HS-27A (cell line): Measurements from ENCODE around the gene RPIA.
A peak's percentile ranks its signal among the peaks of the same experiment; 100 is the strongest.
"Not testable (repeated sequence)": the region's sequence is repeated elsewhere in the genome, so short reads cannot be mapped to it uniquely, and the experiment has no call there.

Experiments
- DNase-seq: peaks from one replicate; pipeline ENCODE4 v3.0.0-alpha.2; 2012; ENCODE audit warnings: low read depth, missing footprints

RPIA gene

DNA sequence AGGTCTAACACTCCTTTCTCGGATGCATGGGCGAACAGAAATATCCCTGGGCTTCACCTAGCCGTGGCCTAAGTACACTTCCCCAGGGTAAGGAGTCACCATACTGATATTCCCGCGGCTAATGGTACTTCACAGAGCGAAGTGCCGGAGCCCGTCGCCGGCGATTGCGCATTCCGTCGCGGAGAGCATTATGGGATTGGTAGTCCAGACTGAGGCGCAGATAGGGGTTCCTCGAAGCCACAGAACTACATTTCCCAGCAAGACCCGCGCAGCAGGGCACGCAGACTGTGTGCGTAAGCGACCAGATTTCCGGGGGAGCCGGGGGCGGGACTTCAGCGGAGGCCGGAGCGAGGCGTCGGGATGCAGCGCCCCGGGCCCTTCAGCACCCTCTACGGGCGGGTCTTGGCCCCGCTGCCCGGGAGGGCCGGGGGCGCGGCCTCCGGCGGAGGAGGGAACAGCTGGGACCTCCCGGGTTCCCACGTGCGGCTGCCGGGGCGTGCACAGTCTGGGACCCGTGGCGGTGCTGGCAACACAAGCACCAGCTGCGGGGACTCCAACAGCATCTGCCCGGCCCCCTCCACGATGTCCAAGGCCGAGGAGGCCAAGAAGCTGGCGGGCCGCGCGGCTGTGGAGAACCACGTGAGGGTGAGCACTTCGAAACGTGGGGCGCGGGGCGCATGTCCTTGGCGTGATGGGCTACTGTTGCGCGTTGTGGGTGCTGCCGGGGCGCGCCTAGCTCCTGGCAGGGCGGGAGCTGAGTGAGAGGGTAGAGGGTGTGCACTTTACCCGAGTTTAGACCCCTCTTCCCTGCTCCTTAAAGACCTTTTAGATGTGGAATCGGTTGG lies at the start of gene RPIA:
TSS of gene RPIA (plus strand) at position 335 of the 845 bp plus-strand sequence. CDS start at position 361, 26 bp downstream.
- DNase-seq: peak; percentile 86

DNA sequence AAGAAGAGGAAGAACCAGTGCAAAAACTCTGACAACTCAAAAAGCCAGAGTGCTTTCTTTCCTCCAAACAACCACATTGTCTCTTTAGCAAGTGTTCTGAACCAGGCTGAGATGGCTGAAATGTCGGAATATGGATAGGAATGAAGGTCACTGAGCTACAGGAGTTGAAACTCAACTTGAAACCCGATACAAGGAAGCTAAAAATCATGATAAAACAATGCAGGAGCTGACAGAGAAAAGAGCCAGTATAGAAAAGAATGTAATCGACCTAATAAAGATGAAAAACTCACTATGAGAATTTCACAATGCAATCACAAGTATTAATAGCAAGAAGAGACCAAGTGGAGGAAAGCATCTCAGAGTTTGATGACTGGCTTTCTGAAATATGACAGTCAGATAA lies 49.2 kb upstream of the RPIA start:
- DNase-seq: no peak

DNA sequence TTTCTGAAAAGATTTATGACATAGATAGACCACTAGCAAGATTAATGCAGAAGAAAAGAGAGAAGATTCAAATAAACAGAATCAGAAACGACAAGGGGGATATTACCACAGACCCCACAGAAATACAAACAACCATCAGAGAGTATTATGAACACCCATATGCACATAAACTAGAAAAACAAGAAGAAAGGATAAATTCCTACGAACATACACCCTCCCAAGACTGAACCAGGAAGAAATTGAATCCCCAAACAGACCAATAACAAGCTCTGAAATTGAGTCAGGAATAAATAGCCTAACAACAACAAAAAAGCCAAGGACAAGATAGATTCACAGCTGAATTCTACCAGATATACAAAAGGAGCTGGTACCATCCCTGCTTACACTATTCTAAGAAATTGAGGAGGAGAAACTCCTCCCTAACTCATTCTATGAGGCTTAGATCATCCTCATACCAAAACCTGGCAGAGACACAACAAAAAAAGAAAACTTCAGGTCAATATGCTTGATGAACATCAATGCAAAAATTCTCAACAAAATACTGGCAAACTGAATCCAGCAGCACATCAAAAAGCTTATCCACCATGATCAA lies 46.1 kb upstream of the RPIA start:
- DNase-seq: not testable (repeated sequence)

DNA sequence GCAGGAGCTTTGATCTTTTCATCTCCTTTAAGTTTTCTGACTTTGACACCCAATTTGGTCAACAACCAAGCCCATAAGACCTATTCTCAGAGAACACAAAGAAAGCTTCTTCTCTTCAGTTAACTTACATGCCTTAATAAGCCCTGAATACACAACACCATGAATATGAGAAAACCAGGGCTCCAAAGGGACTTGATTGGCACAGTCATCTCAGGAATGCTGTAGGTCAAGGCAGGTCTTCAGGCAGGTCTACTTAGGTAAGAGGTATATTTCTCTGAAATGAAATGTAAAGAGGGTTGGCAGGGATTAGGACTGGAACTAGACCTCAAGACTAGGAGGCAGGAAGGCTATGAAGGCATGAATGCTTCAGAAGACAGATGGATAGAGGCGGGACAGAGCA lies 39.8 kb upstream of the RPIA start:
- no peak for DNase-seq

DNA sequence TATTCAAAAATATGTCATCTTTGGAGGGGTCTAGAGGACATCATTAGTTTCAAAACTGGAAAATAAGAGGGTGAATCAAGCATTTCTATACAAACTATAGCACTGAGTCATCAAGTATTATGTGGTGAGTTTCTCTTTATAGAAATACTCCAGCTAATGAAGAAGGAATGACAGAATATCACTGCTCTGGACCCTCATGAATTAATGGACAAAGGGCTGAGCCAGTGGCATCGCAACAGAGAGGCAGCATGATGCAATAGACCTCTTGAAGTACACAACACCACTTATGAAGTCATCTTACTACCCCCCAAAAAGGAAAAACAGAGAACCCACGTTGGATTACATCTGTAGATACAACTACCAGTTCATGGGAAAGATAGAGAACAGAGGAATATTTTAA lies 36.8 kb upstream of the RPIA start:
- peak; percentile 35 for DNase-seq

DNA sequence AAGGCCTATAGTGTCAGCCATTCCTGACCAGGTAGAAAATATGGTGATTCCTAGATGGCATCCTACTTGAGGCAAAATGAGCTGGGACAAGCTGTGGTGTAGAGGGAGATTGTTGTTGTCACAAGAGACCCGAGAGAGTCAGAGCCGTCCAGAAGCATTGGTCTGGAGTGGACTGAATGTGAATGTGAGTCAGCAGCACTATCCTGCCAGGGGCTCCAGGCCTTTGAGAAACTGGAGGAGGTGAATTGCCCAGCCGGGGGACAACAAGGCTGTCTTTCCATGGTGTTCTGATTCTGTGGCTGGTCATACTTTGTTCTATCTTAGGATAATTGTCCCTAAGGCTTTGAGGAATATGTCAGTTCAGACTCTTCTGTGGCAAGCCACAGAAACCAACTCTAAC lies 34.8 kb upstream of the RPIA start:
- DNase-seq: no peak

DNA sequence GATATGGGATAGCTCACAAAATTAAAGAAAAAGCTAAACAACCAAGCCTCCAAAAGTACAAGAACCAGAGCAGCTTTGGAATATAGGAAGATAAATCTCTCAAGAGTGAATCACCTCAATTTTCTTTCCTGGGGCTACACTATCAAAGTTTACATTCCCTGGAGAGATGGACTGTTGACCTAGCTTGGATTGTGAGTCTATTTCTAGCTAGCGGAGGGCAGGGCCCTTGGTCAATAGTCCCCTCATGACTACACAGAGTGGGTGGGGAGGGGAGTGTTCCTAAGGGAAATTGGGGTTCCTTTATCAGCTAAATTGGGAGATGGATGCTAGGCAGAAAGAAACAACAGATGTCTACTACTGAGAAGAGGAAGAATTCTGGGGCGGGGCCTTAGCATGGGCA lies 34.3 kb upstream of the RPIA start:
- DNase-seq: no peak

DNA sequence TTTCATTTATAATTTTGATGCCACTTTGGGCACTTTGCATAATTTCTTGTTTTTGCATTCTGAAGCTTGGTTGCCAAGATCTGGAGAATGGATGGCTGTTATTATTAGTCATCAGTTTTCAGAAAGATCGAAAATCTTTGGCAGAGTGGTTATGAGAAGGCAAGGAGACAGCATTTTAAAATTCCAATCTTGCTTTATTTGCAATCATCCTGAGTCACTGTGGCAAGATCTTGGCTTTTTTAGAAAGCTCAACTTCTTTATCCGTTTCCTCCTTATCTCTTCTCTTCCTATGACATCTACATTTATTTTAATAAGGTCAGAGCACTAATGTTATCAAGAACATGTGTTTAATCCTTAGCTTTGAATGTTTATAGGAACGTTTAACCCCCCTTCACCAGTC lies 33.1 kb upstream of the RPIA start:
- DNase-seq: peak; percentile 35

DNA sequence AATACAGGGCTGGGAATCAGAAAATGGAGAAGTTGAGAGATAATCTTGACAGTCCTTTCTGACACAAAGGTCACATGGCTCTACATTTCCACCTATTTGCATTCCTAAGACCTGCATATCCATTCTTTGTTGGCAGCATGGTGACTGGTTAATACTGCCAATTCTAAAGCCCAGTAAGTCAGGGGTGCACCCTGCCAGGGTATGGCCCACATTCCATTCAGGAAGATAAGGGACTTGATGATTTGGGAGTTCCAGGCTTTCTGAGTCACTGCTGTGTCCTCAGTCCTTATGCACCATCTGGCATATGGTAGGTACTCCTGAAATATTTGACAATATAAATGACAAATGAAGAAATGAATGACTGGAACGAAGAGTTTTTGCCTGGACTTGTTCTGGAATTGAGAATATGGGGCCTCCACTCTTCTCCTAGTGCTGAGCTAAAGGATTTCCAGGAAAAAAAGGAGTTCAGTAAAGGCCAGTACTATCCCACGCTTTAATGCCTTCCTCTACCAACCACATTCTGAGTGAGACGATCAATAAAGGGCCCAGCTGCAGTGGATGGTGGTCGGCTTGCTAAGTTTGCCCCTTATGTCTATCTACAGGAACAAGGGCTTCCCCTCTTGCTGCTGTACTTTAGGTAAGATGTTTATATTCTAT lies 32.5 kb upstream of the RPIA start:
- DNase-seq: peak; percentile 60

DNA sequence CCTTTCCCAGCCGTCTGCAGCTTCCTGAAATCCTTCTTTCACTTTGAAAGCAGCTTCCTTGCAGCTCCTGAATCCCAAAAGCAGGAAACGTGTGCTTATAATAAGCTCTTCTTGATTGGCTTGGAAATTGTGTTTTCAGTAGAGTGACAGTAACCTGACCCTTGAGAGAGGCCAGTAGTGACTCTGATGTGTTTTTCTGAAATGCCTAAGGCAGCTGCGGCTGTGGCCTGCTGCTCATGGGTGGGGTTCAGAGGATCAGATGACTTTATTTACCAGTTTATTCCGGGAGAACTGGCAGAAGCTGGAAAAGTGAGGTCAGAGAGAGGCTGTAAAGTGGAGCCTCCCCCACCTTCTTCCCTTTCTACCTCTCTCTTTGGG lies 31.9 kb upstream of the RPIA start:
- DNase-seq: peak; percentile 34

DNA sequence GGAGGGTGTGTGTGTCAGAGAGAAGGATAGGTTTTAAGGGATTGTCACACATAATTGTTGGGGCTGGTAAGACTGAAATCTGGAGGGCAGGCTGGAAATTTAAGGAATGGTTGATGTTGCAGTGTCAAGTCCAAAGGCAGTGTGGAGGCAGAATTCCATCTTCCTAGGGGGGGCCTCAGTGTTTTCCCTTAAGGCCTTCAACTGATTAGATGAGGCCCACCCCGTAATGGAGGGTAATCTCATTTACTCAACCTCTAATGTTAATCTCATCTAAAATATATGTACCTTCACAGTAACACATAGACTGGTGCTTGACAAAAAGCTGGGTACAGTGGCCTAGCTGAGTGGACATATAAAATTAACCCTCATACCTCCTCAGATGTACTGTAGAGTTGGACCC lies 30.9 kb upstream of the RPIA start:
- no peak for DNase-seq

DNA sequence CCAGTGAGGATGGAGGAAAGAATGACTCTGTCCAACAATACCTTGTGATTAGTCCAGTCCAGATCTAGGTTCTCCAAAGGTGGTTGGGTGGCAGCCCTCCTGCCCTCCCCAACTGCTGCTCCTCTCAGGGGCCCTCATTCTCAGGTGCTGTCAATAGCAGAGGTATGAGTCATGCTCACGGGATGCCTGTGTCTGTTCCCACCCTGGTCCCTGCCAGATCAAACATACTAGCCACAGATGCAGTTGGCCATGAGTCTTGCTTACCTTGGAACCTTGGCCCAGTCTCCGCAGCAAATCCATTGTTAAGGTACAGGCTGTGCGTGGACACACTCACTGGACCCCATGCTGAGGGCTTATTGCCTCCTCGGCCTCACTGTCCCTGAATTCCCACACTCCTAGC lies 24.9 kb upstream of the RPIA start:
- DNase-seq: no peak

DNA sequence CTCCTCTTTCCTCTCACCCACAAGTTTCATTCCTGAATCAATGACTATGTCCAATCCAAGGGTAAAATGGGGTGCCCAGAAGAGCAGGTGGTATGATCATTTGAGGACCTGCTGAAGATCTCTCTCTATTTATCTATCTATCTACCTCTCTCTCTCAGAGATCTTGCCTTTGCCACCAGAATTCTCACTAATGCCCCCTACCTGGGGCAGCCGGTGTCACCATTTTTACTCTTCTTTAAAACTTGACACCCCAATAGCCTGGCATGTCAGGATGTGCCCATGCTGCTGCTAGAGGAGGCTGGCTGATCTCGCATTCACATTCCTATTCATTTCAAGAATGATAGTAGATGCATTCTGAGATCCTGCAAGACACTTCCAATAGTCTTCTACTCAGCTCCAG lies 24.3 kb upstream of the RPIA start:
- no peak for DNase-seq

DNA sequence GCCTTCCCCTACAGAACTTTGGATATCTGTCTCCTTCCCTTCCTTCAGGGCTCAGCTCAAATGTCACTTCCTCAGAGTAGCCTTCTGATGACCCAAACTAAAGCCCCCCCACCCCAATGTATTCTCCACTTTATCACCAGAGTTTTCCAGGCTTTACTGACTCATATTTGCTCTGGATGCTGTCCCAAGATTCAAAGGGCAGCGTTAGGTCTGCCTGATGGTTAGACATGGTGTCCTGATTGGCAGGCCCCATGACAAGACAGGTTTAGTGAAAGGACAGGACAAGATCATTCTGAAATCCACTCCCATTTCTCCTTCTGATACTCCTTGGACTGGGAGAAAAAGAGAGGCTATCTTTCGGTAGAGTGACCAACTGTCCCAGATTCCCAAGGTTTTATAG lies 22.6 kb upstream of the RPIA start:
- no peak for DNase-seq

DNA sequence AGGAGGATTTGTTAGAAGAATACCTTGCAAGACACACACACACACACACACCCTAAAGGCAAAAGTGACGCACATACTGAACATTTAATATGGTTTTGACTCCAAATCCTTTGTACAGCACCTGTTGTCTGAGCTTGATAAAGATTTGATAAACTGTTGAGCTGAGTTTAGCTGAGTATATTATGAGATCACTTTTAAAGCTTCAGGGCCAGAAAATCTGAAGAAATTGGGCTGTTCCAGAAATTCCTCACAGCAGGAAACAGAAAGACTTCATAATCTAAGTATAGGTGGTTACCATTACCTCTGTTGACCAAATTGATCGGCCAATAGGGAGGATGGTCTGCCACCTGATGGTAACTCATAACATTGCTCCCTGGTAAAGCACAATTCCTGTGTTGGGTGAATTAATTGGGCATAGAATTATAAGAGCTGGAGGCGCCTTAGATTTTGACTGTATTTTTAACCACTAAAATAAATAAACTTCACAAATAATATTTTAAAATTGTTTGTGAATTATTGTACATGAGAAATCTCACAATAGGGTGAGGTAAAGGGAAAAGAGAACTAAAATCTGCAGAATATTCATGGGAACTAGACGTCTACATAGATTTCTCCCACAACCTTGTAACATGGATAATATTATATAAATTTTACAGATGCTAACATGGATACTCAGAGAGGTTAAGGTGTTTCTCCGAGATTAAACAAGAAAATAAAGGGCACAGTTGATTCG lies 21.8 kb upstream of the RPIA start:
- DNase-seq: no peak

DNA sequence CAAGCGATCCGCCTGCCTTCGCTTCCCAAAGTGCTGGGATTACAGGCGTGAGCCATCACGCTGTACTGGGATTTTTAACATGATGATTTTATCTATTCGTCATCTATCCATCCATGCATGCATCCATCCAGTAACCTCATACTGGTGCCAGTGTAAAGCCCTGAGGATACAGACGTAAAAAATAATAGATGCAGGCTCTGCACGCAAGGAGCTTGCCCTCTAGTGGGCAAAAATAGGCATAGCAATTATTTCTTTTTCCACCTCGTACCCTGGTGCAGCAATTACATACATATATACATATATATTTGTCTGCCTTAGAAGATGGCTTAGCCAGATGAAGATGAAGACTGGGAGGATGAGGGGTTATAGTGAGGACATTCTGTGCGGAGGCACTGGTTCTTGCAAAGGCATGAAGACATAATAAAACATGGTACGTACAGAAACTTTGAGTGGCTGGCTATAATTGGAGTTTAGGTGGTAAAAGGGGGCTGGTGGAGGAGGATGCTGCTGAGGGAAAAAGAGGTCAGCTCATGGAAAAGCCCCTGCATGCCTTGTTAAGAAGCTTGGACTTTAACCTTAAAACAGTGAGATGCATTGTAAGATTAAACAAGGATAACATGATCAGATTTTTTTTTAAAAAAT lies 19.6 kb upstream of the RPIA start:
- no peak for DNase-seq

DNA sequence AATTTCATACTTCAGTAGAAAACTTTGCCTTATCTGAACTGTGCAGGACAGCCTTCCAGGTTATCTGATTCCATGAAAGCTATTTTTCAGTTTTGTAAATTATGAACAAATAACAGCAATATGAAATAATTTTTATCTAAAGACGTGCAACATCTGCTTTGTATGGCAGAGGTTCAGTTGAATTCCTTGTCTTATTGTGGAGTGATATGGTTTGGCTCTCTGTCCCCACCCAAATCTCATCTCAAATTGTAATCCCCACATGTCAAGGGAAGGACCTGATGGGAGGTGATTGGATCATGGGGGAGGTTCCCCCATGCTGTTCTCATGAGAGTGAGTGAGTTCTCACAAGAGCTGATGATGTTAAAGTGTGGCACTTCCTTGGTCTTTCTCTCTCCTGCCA lies 18.1 kb upstream of the RPIA start:
- no peak for DNase-seq

DNA sequence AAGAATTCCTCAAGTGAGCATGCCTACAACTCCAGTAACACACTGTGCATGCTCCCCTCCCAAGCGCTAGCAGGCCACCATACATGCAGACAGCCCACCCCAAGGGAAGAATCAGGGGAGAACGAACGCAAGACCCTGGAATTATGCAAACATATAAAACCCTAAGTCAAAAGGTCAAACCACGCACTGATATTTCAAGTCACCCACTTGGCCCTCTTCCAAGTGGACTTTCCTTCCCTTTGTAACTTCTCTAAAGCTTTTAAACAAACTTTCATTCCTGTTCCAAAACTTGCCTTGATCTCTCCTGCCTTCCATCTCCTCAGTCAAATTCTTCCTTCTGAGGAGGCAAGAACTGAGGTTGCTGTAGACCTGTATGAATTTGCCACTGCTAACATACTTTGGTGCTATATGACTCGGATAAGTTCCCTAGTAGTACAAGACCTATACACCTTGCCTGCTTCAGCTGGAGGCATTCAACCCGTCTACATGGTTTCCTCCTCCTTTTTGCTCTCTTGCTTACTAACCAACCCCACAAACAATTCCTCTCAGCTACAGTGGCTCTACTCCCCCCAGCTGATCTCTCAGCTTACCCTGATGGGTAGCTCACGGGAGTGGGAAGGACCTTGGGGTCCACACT lies 11.1 kb upstream of the RPIA start:
- DNase-seq: no peak

DNA sequence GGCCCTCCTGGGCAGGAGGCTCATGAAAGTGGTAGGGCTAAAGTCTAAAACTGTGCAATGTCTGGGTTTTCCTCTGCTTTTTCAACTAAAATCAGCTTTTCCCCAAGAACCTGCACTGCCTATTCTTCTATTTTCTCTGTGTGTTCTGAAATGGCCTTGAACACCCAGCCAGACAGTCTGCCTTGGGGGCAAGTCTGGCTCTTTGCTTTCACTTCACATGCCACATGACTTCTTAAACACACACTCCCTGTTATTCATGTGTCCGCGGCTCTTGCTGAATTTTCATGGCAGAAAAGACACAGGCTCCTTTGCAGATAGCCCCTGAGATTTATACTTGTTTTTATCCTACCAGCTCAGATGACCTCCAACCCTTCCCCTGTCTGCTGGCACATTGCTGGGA lies 10.6 kb upstream of the RPIA start:
- DNase-seq: no peak

DNA sequence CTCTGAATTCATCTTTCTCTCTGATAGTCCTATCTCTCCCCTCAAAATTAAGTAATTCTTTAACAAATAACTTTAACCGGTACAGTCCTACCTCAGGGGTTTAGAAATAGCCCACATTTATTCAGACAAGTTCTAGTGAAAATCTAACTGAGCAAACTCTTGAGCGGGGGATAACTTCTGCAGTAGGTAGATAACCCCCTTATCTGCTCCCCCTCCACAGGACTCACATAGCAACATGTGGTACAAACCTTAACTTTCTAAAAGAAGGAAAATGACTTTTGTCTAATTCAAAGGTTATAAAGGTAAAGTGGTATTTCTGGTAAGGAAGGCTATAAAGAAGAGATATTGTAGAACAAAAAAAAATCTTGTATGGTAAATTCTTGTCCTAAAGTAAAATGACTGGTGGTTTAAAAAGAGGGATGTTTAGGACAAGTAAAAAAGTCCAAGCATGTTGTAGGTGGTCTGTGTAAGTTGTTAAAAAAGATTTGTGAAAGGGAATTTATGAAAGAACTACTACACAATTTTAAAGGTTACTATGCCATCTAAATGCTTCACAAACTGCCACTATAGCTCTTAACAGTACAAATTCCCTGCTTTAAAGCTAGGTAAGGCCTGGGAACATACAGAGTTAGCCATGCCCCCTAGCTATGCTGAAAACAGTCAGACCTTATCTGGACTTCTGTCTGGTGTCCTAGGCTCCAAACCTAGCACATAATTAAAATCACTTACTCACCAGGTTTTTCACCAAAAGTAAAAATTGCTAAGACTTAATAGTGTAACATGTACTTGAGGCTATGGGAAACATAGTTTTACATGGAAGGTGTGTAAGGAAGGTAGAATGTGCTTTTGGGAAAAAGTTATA lies 8.1 kb upstream of the RPIA start:
- no peak for DNase-seq

DNA sequence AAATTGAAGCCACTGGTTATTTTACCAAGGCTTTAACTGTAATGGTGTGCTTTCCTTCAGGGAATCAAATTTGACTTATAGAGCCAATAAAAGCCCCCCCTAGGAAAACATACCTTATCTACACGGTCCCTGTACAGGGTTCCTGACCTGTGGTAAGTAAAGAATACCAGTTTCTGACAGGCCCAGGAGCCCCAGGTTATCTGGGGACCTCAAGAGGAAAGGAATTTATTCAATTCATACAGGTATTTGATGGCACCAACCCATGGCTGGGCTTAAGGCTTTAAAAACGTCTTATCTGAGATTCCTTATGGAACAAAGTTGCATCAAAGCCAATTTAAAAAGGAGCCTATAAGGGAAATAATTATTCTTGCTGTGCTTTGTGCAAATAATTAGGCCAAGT lies 7.0 kb upstream of the RPIA start:
- no peak for DNase-seq
